OCI-M2 (cell line): ENCODE measurements around the gene SORD.
"Not testable (repeated sequence)": the region's sequence is repeated elsewhere in the genome, so short reads cannot be mapped to it uniquely, and the experiment has no call there.

ENCODE experiments used
- DNase-seq: peaks from one replicate; lab custom pipeline; 2025; ENCODE audit not compliant: unreplicated experiment; lab: John Stamatoyannopoulos, UW

SORD gene

GRCh38 chr15:45022871-45023658 is at the start of gene SORD:
Gene SORD, plus strand, starts transcription at chr15:45023195. Its CDS starts 89 bp downstream, at chr15:45023284.
- DNase-seq: peak; percentile 53

- DNase-seq: not testable (repeated sequence)
Measured at GRCh38 chr15:44976183-44976582, 46.8 kb upstream of the SORD start.

- not testable (repeated sequence) for DNase-seq
Measured at GRCh38 chr15:44977781-44978180, 45.2 kb upstream of the SORD start.

- DNase-seq: not testable (repeated sequence)
Measured at GRCh38 chr15:44979617-44980339, 43.2 kb upstream of the SORD start.

GRCh38 chr15:44984144-44984543 is 38.9 kb upstream of the SORD start:
- not testable (repeated sequence) for DNase-seq

GRCh38 chr15:44986346-44987055 is 36.5 kb upstream of the SORD start:
- not testable (repeated sequence) for DNase-seq

GRCh38 chr15:44987711-44988110 is 35.3 kb upstream of the SORD start:
- not testable (repeated sequence) for DNase-seq

- not testable (repeated sequence) for DNase-seq
Measured at GRCh38 chr15:44988184-44988869, 34.7 kb upstream of the SORD start.

GRCh38 chr15:44988870-44989219 is 34.1 kb upstream of the SORD start:
- DNase-seq: not testable (repeated sequence)

GRCh38 chr15:44997632-44998031 is 25.4 kb upstream of the SORD start:
- not testable (repeated sequence) for DNase-seq

GRCh38 chr15:44999105-44999504 is 23.9 kb upstream of the SORD start:
- DNase-seq: no peak

- not testable (repeated sequence) for DNase-seq
Measured at GRCh38 chr15:45001180-45001579, 21.8 kb upstream of the SORD start.

- DNase-seq: not testable (repeated sequence)
Measured at GRCh38 chr15:45003731-45004410, 19.1 kb upstream of the SORD start.

GRCh38 chr15:45004590-45005175 is 18.3 kb upstream of the SORD start:
- not testable (repeated sequence) for DNase-seq

- DNase-seq: no peak
Measured at GRCh38 chr15:45009046-45009445, 13.9 kb upstream of the SORD start.

- not testable (repeated sequence) for DNase-seq
Measured at GRCh38 chr15:45015114-45015513, 7.9 kb upstream of the SORD start.

GRCh38 chr15:45020222-45020900 is 2.6 kb upstream of the SORD start:
- not testable (repeated sequence) for DNase-seq

GRCh38 chr15:45020901-45021259 is 2.1 kb upstream of the SORD start:
- DNase-seq: not testable (repeated sequence)

- no peak for DNase-seq
Measured at GRCh38 chr15:45021348-45021747, 1.6 kb upstream of the SORD start.
